Kidney epithelial cell (primary cell): ENCODE measurements around the gene ENTPD8. TPM values are rescaled to one million over a fixed set of nuclear protein-coding genes. Genes with fewer than 3 reads are reported as not detected.

Source experiments
- DNase-seq: peaks from one replicate; pipeline ENCODE4 v3.0.0-alpha.2; 2010; ENCODE audit warnings: low read depth
- H3K27me3 ChIP-seq: 2 replicates; pipeline ENCODE4 v1.6.0; 2011; ENCODE audit warnings: low read length; ENCODE audit not compliant: control insufficient read depth, insufficient read depth
- H3K36me3 ChIP-seq: 2 replicates; pipeline ENCODE4 v1.5.1; 2011; ENCODE audit warnings: low read length; ENCODE audit not compliant: control insufficient read depth, insufficient read depth
- H3K4me3 ChIP-seq: 2 replicates; pipeline ENCODE4 v1.5.1; 2011; ENCODE audit warnings: low read depth, mild to moderate bottlenecking, control low read depth, low read length
- total RNA-seq: library from RNA; depleted of rRNA; stranded (reverse); fragments of >200 nt; gene quantifications from 2 replicates; pipeline ENCODE4 v1.2.3, GENCODE V29; 2015
- TF ChIP-seq, protein P1 (sequence below): IDR thresholded peaks from 2 replicates; pipeline ENCODE4 v1.5.1; 2011; ENCODE audit warnings: mild to moderate bottlenecking, moderate library complexity, low read length, control low read depth, inconsistent platforms; ENCODE audit not compliant: insufficient read depth, poor library complexity, severe bottlenecking

The ENTPD8 gene
- total RNA-seq, 1 donor from 2014 or later, result not detected

DNA sequence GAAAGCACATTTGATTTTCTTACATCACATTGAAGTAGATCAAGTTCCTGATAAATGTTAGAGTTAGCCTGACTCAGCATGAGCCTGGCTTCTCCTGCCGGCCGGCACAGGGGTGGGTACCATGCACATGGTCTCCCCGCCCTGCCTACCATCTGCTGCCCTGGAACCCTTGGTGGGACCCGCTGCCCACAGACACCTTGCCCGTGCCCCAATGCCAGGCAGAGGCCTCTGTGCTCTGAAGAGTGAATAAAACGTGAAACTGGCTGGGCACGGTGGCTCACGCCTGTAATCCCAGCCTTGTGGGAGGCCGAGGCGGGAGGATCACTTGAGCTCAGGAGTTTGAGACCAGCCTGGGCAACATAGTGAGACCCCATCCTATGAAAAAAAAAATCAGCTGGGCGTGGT lies 35.5 kb downstream of the ENTPD8 start:
- H3K36me3 ChIP-seq, result no peaks in the 10 kb centered on the region
- no peak for DNase-seq
- TF ChIP-seq, protein P1, sequence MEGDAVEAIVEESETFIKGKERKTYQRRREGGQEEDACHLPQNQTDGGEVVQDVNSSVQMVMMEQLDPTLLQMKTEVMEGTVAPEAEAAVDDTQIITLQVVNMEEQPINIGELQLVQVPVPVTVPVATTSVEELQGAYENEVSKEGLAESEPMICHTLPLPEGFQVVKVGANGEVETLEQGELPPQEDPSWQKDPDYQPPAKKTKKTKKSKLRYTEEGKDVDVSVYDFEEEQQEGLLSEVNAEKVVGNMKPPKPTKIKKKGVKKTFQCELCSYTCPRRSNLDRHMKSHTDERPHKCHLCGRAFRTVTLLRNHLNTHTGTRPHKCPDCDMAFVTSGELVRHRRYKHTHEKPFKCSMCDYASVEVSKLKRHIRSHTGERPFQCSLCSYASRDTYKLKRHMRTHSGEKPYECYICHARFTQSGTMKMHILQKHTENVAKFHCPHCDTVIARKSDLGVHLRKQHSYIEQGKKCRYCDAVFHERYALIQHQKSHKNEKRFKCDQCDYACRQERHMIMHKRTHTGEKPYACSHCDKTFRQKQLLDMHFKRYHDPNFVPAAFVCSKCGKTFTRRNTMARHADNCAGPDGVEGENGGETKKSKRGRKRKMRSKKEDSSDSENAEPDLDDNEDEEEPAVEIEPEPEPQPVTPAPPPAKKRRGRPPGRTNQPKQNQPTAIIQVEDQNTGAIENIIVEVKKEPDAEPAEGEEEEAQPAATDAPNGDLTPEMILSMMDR, result no peak
- peaks cover 15% of the 10 kb centered on the region for H3K27me3 ChIP-seq
- H3K4me3 ChIP-seq, result no peak overlapping the region

DNA sequence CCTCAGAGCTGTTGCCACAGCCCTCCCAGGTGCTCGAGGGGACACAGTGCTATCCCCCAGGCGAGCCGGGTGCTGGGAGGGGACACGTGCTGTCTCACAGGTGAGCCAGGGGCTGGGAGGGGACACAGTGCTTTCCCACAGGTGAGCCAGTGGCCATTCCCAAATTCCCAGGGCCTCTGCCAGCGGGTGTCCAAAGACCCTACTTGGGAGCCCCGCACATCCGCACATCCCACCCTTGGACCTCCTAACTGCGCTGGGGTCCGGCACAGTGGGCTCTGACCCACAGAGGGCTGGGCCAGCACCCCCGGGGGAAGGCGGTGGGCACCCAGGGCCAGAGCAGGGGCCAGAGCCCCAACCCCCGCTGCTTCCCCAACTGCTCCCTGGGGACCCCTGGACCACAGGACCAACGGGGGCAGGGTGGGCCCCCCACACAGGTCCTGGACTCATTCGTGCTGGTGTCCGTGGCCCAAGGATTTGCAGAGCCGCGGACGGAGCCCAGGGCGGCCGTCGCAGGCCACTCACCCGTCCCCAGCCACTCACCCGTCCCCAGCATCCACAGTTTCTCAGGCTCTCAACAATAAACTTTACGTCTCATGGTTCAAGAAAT lies 36.1 kb downstream of the ENTPD8 start:
- no peak overlapping the region for H3K4me3 ChIP-seq
- no peaks in the 10 kb centered on the region for H3K36me3 ChIP-seq
- TF ChIP-seq, protein P1, result no peak
- H3K27me3 ChIP-seq, result peaks cover 15% of the 10 kb centered on the region
- no peak for DNase-seq

- Histone ChIP-seq H3K4me3 (no peak overlapping the region), H3K27me3 (peaks cover 15% of the 10 kb centered on the region), H3K36me3 (no peaks in the 10 kb centered on the region)
- TF ChIP-seq, protein P1, result no peak
- DNase-seq, result no peak
Observed at GRCh38 chr9:137403269-137403668, 37.9 kb downstream of the ENTPD8 start.

GRCh38 chr9:137402746-137403145 lies 38.4 kb downstream of the ENTPD8 start:
- no peak for DNase-seq
- Histone ChIP-seq H3K36me3 (no peaks in the 10 kb centered on the region), H3K4me3 (no peak overlapping the region), H3K27me3 (peaks cover 13% of the 10 kb centered on the region)
- TF ChIP-seq, protein P1, result no peak

- Histone ChIP-seq H3K27me3 (no peaks in the 10 kb centered on the region), H3K4me3 (no peak overlapping the region), H3K36me3 (no peaks in the 10 kb centered on the region)
- no peak for DNase-seq
- TF ChIP-seq, protein P1, result no peak
Observed at GRCh38 chr9:137398561-137399468, 42.3 kb downstream of the ENTPD8 start.
